Activated T-cell treated with anti-CD3 and anti-CD28 coated beads, Interleukin-2, amount 50 U/mL, for 72 hours (primary cell): ENCODE measurements around the gene EFNA5. TPM values are rescaled to one million over a fixed set of nuclear protein-coding genes. Genes with fewer than 3 reads are reported as not detected.

ENCODE experiments used
- ATAC-seq, 2 donors: fragments of 150-1000 bp; cut with Tn5 transposase; replicated peaks in 1 of 2; 2 replicates each; pipeline ENCODE4 v1.10.0; 2021; ENCODE audit warnings: moderate library complexity in 2 of 2, mild to moderate bottlenecking in 1 of 2
- DNase-seq, 2 donors: peaks; one replicate each; pipeline ENCODE4 v3.0.0; 2021 to 2022; ENCODE audit warnings: mixed read lengths in 1 of 2
- H3K27ac Mint-ChIP-seq: one replicate; pipeline ENCODE4 v1.8.0; 2022; ENCODE audit warnings: mild to moderate bottlenecking, moderate library complexity, mixed read lengths
- H3K27me3 Mint-ChIP-seq: one replicate; pipeline ENCODE4 v1.8.0; 2022; ENCODE audit warnings: low read depth, mixed read lengths
- H3K36me3 Mint-ChIP-seq, 2 donors: one replicate each; pipeline ENCODE4 v1.8.0; 2022; ENCODE audit warnings: mixed read lengths in 2 of 2, mild to moderate bottlenecking in 1 of 2; ENCODE audit not compliant: insufficient read depth in 2 of 2
- H3K4me1 Mint-ChIP-seq: one replicate; pipeline ENCODE4 v1.8.0; 2022; ENCODE audit warnings: low read depth, mixed read lengths
- H3K4me3 Mint-ChIP-seq, 2 donors: one replicate each; pipeline ENCODE4 v1.8.0; 2022; ENCODE audit warnings: mild to moderate bottlenecking in 2 of 2, mixed read lengths in 2 of 2, moderate library complexity in 2 of 2
- H3K9me3 Mint-ChIP-seq, 2 donors: one replicate each; pipeline ENCODE4 v1.8.0; 2022; ENCODE audit warnings: mixed read lengths in 2 of 2
- total RNA-seq, 2 donors: library from RNA; stranded (reverse); gene quantifications; one replicate each; pipeline ENCODE4 v1.2.3, GENCODE V29; 2022

Gene EFNA5
- total RNA-seq, 2 donors from 2014 or later, result 0.35 TPM; not detected in 1

GRCh38 chr5:107545486-107545885 lies 125.3 kb downstream of the EFNA5 start:
- H3K36me3 Mint-ChIP-seq, result no peaks in the 10 kb centered on the region
- no peak for DNase-seq
- H3K27me3 Mint-ChIP-seq, result peaks cover 5% of the 10 kb centered on the region
- no peak overlapping the region for H3K27ac Mint-ChIP-seq
- H3K4me1 Mint-ChIP-seq, result no peaks in the 10 kb centered on the region
- ATAC-seq, result no peak
- H3K4me3 Mint-ChIP-seq, result no peak overlapping the region
- no peaks in the 10 kb centered on the region for H3K9me3 Mint-ChIP-seq

GRCh38 chr5:107544967-107545366 lies 125.8 kb downstream of the EFNA5 start:
- Mint-ChIP-seq H3K27ac (no peak overlapping the region), H3K4me1 (no peaks in the 10 kb centered on the region), H3K36me3 (no peaks in the 10 kb centered on the region), H3K4me3 (no peak overlapping the region), H3K27me3 (peaks cover 5% of the 10 kb centered on the region), H3K9me3 (no peaks in the 10 kb centered on the region)
- DNase-seq (no peak), ATAC-seq (no peak)

- DNase-seq (no peak), ATAC-seq (no peak)
- Mint-ChIP-seq H3K9me3 (no peaks in the 10 kb centered on the region), H3K27me3 (peaks cover 5% of the 10 kb centered on the region), H3K4me3 (no peak overlapping the region), H3K36me3 (no peaks in the 10 kb centered on the region), H3K4me1 (no peaks in the 10 kb centered on the region), H3K27ac (no peak overlapping the region)
Observed at GRCh38 chr5:107544476-107544875, 126.3 kb downstream of the EFNA5 start.

- H3K4me3 Mint-ChIP-seq, result no peak overlapping the region
- H3K36me3 Mint-ChIP-seq, result no peaks in the 10 kb centered on the region
- H3K9me3 Mint-ChIP-seq, result no peaks in the 10 kb centered on the region
- H3K27ac Mint-ChIP-seq, result no peak overlapping the region
- ATAC-seq, result no peak
- peaks cover 6% of the 10 kb centered on the region for H3K27me3 Mint-ChIP-seq
- H3K4me1 Mint-ChIP-seq, result no peaks in the 10 kb centered on the region
- DNase-seq, result no peak
Observed at GRCh38 chr5:107543868-107544267, 126.9 kb downstream of the EFNA5 start.

- Mint-ChIP-seq H3K27ac (no peak overlapping the region), H3K9me3 (no peaks in the 10 kb centered on the region), H3K4me3 (no peak overlapping the region), H3K27me3 (peaks cover 13% of the 10 kb centered on the region), H3K4me1 (no peaks in the 10 kb centered on the region), H3K36me3 (no peaks in the 10 kb centered on the region)
- ATAC-seq, result no peak
- DNase-seq, result no peak
Observed at GRCh38 chr5:107542831-107543231, 127.9 kb downstream of the EFNA5 start.

- no peaks in the 10 kb centered on the region for H3K4me1 Mint-ChIP-seq
- no peak for DNase-seq
- peaks cover 13% of the 10 kb centered on the region for H3K27me3 Mint-ChIP-seq
- H3K9me3 Mint-ChIP-seq, result no peaks in the 10 kb centered on the region
- no peaks in the 10 kb centered on the region for H3K36me3 Mint-ChIP-seq
- H3K4me3 Mint-ChIP-seq, result no peak overlapping the region
- no peak overlapping the region for H3K27ac Mint-ChIP-seq
- ATAC-seq, result no peak
Observed at GRCh38 chr5:107542428-107542827, 128.3 kb downstream of the EFNA5 start.

- Mint-ChIP-seq H3K27ac (no peak overlapping the region), H3K36me3 (no peaks in the 10 kb centered on the region), H3K9me3 (no peaks in the 10 kb centered on the region), H3K27me3 (peaks cover 13% of the 10 kb centered on the region), H3K4me1 (no peaks in the 10 kb centered on the region), H3K4me3 (no peak overlapping the region)
- no peak for ATAC-seq
- DNase-seq, result no peak
Observed at GRCh38 chr5:107541400-107541799, 129.3 kb downstream of the EFNA5 start.

- Mint-ChIP-seq H3K36me3 (no peaks in the 10 kb centered on the region), H3K27me3 (peaks cover 8% of the 10 kb centered on the region), H3K9me3 (no peaks in the 10 kb centered on the region), H3K4me1 (no peaks in the 10 kb centered on the region), H3K27ac (no peak overlapping the region), H3K4me3 (no peak overlapping the region)
- DNase-seq, result no peak
- no peak for ATAC-seq
Observed at GRCh38 chr5:107539726-107540330, 130.9 kb downstream of the EFNA5 start.

- ATAC-seq, result no peak
- no peak for DNase-seq
- Mint-ChIP-seq H3K36me3 (no peaks in the 10 kb centered on the region), H3K9me3 (no peaks in the 10 kb centered on the region), H3K27me3 (peaks cover 8% of the 10 kb centered on the region), H3K4me1 (no peaks in the 10 kb centered on the region), H3K4me3 (no peak overlapping the region), H3K27ac (no peak overlapping the region)
Observed at GRCh38 chr5:107538805-107539445, 131.8 kb downstream of the EFNA5 start.

- DNase-seq, result no peak
- Mint-ChIP-seq H3K36me3 (no peaks in the 10 kb centered on the region), H3K27ac (no peak overlapping the region), H3K4me3 (no peak overlapping the region), H3K4me1 (no peaks in the 10 kb centered on the region), H3K27me3 (peaks cover 8% of the 10 kb centered on the region), H3K9me3 (no peaks in the 10 kb centered on the region)
- no peak for ATAC-seq
Observed at GRCh38 chr5:107538331-107538730, 132.4 kb downstream of the EFNA5 start.

- ATAC-seq (no peak), DNase-seq (no peak)
- no peaks in the 10 kb centered on the region for H3K4me1 Mint-ChIP-seq
- no peak overlapping the region for H3K4me3 Mint-ChIP-seq
- H3K27ac Mint-ChIP-seq, result no peak overlapping the region
- no peaks in the 10 kb centered on the region for H3K9me3 Mint-ChIP-seq
- H3K36me3 Mint-ChIP-seq, result no peaks in the 10 kb centered on the region
- peaks cover 8% of the 10 kb centered on the region for H3K27me3 Mint-ChIP-seq
Observed at GRCh38 chr5:107535849-107536248, 134.9 kb downstream of the EFNA5 start.

GRCh38 chr5:107533910-107534876 lies 136.5 kb downstream of the EFNA5 start:
- no peak for ATAC-seq
- Mint-ChIP-seq H3K27ac (peak overlapping the region; percentile 10), H3K4me3 (no peak overlapping the region), H3K36me3 (no peaks in the 10 kb centered on the region), H3K27me3 (peaks cover 8% of the 10 kb centered on the region), H3K9me3 (peaks cover 0 to 1% of the 10 kb centered on the region in 2 donors), H3K4me1 (no peaks in the 10 kb centered on the region)
- no peak for DNase-seq

- no peak overlapping the region for H3K27ac Mint-ChIP-seq
Observed at GRCh38 chr5:107532916-107533315, 137.8 kb downstream of the EFNA5 start.

More at GRCh38 chr5:107532916-107533315, 137.8 kb downstream of the EFNA5 start:
- no peak for ATAC-seq
- H3K4me1 Mint-ChIP-seq, result no peaks in the 10 kb centered on the region
- no peaks in the 10 kb centered on the region for H3K36me3 Mint-ChIP-seq
- H3K9me3 Mint-ChIP-seq, result peaks cover 0 to 1% of the 10 kb centered on the region in 2 donors
- no peak for DNase-seq
- H3K4me3 Mint-ChIP-seq, result no peak overlapping the region
- H3K27me3 Mint-ChIP-seq, result no peaks in the 10 kb centered on the region
